Measurements from ENCODE around the gene CYP39A1. TPM values are rescaled to one million over a fixed set of nuclear protein-coding genes. Genes with fewer than 3 reads are reported as not detected.

Gene CYP39A1
- total RNA-seq, 2 donors from 2014 or later = 1.8 to 3.8 TPM

- DNase-seq = no peak
- Histone ChIP-seq H3K9ac (ENCODE audit: extremely low read depth, low read length, poor library complexity, severe bottlenecking) (no peak overlapping the region), H3K9me3 (ENCODE audit: control insufficient read depth, low read length) (peaks cover 14% of the 10 kb centered on the region), H3K36me3 (ENCODE audit: control insufficient read depth, insufficient read depth, low read length) (no peaks in the 10 kb centered on the region), H3K27ac (ENCODE audit: low read depth, low read length) (no peak overlapping the region), H3K4me1 (ENCODE audit: control insufficient read depth, insufficient read depth, low read length) (no peaks in the 10 kb centered on the region), H3K27me3 (ENCODE audit: control insufficient read depth, insufficient read depth, low read length, poor library complexity, severe bottlenecking) (no peaks in the 10 kb centered on the region), H3K4me3 (ENCODE audit: low read length) (no peak overlapping the region)
- Mint-ChIP-seq H3K36me3 (ENCODE audit: low read depth) (no peaks in the 10 kb centered on the region), H3K27ac (no peak overlapping the region), H3K9me3 (peaks cover 5% of the 10 kb centered on the region), H3K27me3 (ENCODE audit: insufficient read depth) (no peaks in the 10 kb centered on the region), H3K4me3 (no peak overlapping the region), H3K4me1 (peaks cover 4% of the 10 kb centered on the region)
- TF ChIP-seq CTCF (conservative IDR thresholded peaks at IDR 0.05) = no peak
Observed at GRCh38 chr6:46592740-46593139, 59.9 kb downstream of the CYP39A1 start.

- H3K4me3 Mint-ChIP-seq = no peak overlapping the region
- no peaks in the 10 kb centered on the region for H3K27me3 Mint-ChIP-seq (ENCODE audit: insufficient read depth)
- no peaks in the 10 kb centered on the region for H3K36me3 Mint-ChIP-seq (ENCODE audit: low read depth)
- H3K27ac ChIP-seq (ENCODE audit: low read depth, low read length) = no peak overlapping the region
- H3K9ac ChIP-seq (ENCODE audit: extremely low read depth, low read length, poor library complexity, severe bottlenecking) = no peak overlapping the region
- H3K9me3 ChIP-seq (ENCODE audit: control insufficient read depth, low read length) = peaks cover 14% of the 10 kb centered on the region
- no peak overlapping the region for H3K27ac Mint-ChIP-seq
- no peak for DNase-seq
- H3K4me1 Mint-ChIP-seq = peaks cover 4% of the 10 kb centered on the region
- 90 to 96% methylated on average over 2 to 3 of the region's 3 CpGs for WGBS, 2 experiments (ENCODE audit: insufficient coverage in 1 of 2, insufficient read length in 1 of 2)
- H3K27me3 ChIP-seq (ENCODE audit: control insufficient read depth, insufficient read depth, low read length, poor library complexity, severe bottlenecking) = no peaks in the 10 kb centered on the region
- H3K36me3 ChIP-seq (ENCODE audit: control insufficient read depth, insufficient read depth, low read length) = no peaks in the 10 kb centered on the region
- TF ChIP-seq CTCF (conservative IDR thresholded peaks at IDR 0.05) = no peak
- peaks cover 5% of the 10 kb centered on the region for H3K9me3 Mint-ChIP-seq
- H3K4me3 ChIP-seq (ENCODE audit: low read length) = no peak overlapping the region
- no peaks in the 10 kb centered on the region for H3K4me1 ChIP-seq (ENCODE audit: control insufficient read depth, insufficient read depth, low read length)
Observed at GRCh38 chr6:46592046-46592445, 60.6 kb downstream of the CYP39A1 start.

GRCh38 chr6:46590765-46591164, 61.9 kb downstream of the CYP39A1 start:
- Mint-ChIP-seq H3K9me3 (peaks cover 5% of the 10 kb centered on the region), H3K36me3 (ENCODE audit: low read depth) (no peaks in the 10 kb centered on the region), H3K4me1 (peaks cover 4% of the 10 kb centered on the region), H3K27me3 (ENCODE audit: insufficient read depth) (no peaks in the 10 kb centered on the region), H3K27ac (no peak overlapping the region), H3K4me3 (no peak overlapping the region)
- Histone ChIP-seq H3K9ac (ENCODE audit: extremely low read depth, low read length, poor library complexity, severe bottlenecking) (no peak overlapping the region), H3K9me3 (ENCODE audit: control insufficient read depth, low read length) (peaks cover 14% of the 10 kb centered on the region), H3K4me3 (ENCODE audit: low read length) (no peak overlapping the region), H3K27me3 (ENCODE audit: control insufficient read depth, insufficient read depth, low read length, poor library complexity, severe bottlenecking) (no peaks in the 10 kb centered on the region), H3K4me1 (ENCODE audit: control insufficient read depth, insufficient read depth, low read length) (no peaks in the 10 kb centered on the region), H3K36me3 (ENCODE audit: control insufficient read depth, insufficient read depth, low read length) (no peaks in the 10 kb centered on the region), H3K27ac (ENCODE audit: low read depth, low read length) (no peak overlapping the region)
- no peak for DNase-seq
- no peak for TF ChIP-seq CTCF (conservative IDR thresholded peaks at IDR 0.05)

Data from endodermal cell (in vitro differentiated cells).